ENCODE results near the gene PPP6R2.
A peak's percentile ranks its signal among the peaks of the same experiment; 100 is the strongest.

Gene PPP6R2

GRCh38 chr22:50473855-50474671, 130.9 kb downstream of the PPP6R2 start:
- no peak for DNase-seq

- DNase-seq = peak; percentile 65
Observed at GRCh38 chr22:50474710-50475651, 131.9 kb downstream of the PPP6R2 start, which contains the start of gene SBF1. Gene SBF1 (minus strand): TSS chr22:50475035. CDS start chr22:50474840, 195 bp downstream.

- no peak for DNase-seq
Observed at GRCh38 chr22:50475652-50476002, 132.5 kb downstream of the PPP6R2 start.

GRCh38 chr22:50476868-50477267, 133.7 kb downstream of the PPP6R2 start:
- no peak for DNase-seq

GRCh38 chr22:50477923-50478322, 134.8 kb downstream of the PPP6R2 start:
- DNase-seq = no peak

- no peak for DNase-seq
Observed at GRCh38 chr22:50479721-50480120, 136.6 kb downstream of the PPP6R2 start.

- DNase-seq = no peak
Observed at GRCh38 chr22:50481045-50481439, 137.9 kb downstream of the PPP6R2 start.

- no peak for DNase-seq
Observed at GRCh38 chr22:50481440-50482106, 138.4 kb downstream of the PPP6R2 start, which contains the start of gene ADM2. Gene ADM2 (plus strand): TSS chr22:50481543. CDS start chr22:50481848, 305 bp downstream.

- no peak for DNase-seq
Observed at GRCh38 chr22:50482107-50483074, 139.3 kb downstream of the PPP6R2 start.

- no peak for DNase-seq
Observed at GRCh38 chr22:50483106-50483505, 140.0 kb downstream of the PPP6R2 start.

- no peak for DNase-seq
Observed at GRCh38 chr22:50483556-50483955, 140.4 kb downstream of the PPP6R2 start.

- no peak for DNase-seq
Observed at GRCh38 chr22:50483977-50484853, 141.1 kb downstream of the PPP6R2 start.

GRCh38 chr22:50485221-50486131, 142.3 kb downstream of the PPP6R2 start:
- DNase-seq = no peak

- no peak for DNase-seq
Observed at GRCh38 chr22:50486561-50487289, 143.6 kb downstream of the PPP6R2 start, which contains the start of gene MIOX. Gene MIOX (plus strand): TSS chr22:50486859. CDS start chr22:50486898, 39 bp downstream.

- no peak for DNase-seq
Observed at GRCh38 chr22:50487290-50488005, 144.3 kb downstream of the PPP6R2 start.

GRCh38 chr22:50488006-50488677, 145.0 kb downstream of the PPP6R2 start:
- no peak for DNase-seq

- DNase-seq = no peak
Observed at GRCh38 chr22:50488886-50489285, 145.8 kb downstream of the PPP6R2 start.

Measured in T1000 (cell line).